ENCODE data around the gene PANX1.
"Not testable (repeated sequence)": the region's sequence is repeated elsewhere in the genome, so short reads cannot be mapped to it uniquely, and the experiment has no call there.

PANX1 gene

GRCh38 chr11:94111241-94111640 lies 17.4 kb upstream of the PANX1 start:
- Histone ChIP-seq H3K9ac (ENCODE audit: low read length) (no peak overlapping the region), H3K36me3 (ENCODE audit: insufficient read depth, low read length) (no peaks in the 10 kb centered on the region), H3K27me3 (ENCODE audit: control insufficient read depth in 1 of 2, insufficient read depth in 2 of 2, low read length in 2 of 2) (no peaks in the 10 kb centered on the region), H3K4me1 (ENCODE audit: insufficient read depth, low read length) (peaks cover 25% of the 10 kb centered on the region), H3K4me3 (ENCODE audit: low read depth in 1 of 2, low read length in 2 of 2) (no peak overlapping the region), H3K9me3 (ENCODE audit: low read length) (no peaks in the 10 kb centered on the region), H3K27ac (ENCODE audit: low read depth, low read length) (no peak overlapping the region)

GRCh38 chr11:94111660-94112059 lies 17.0 kb upstream of the PANX1 start:
- Histone ChIP-seq H3K9me3 (ENCODE audit: low read length) (no peaks in the 10 kb centered on the region), H3K9ac (ENCODE audit: low read length) (no peak overlapping the region), H3K27ac (ENCODE audit: low read depth, low read length) (no peak overlapping the region), H3K4me3 (ENCODE audit: low read depth in 1 of 2, low read length in 2 of 2) (no peak overlapping the region), H3K27me3 (ENCODE audit: control insufficient read depth in 1 of 2, insufficient read depth in 2 of 2, low read length in 2 of 2) (no peaks in the 10 kb centered on the region), H3K36me3 (ENCODE audit: insufficient read depth, low read length) (no peaks in the 10 kb centered on the region), H3K4me1 (ENCODE audit: insufficient read depth, low read length) (peaks cover 29% of the 10 kb centered on the region)

- peaks cover 30% of the 10 kb centered on the region for H3K4me1 ChIP-seq (ENCODE audit: insufficient read depth, low read length)
- no peaks in the 10 kb centered on the region for H3K9me3 ChIP-seq (ENCODE audit: low read length)
- no peaks in the 10 kb centered on the region for H3K36me3 ChIP-seq (ENCODE audit: insufficient read depth, low read length)
- H3K27me3 ChIP-seq (ENCODE audit: control insufficient read depth in 1 of 2, insufficient read depth in 2 of 2, low read length in 2 of 2) = no peaks in the 10 kb centered on the region
- H3K4me3 ChIP-seq (ENCODE audit: low read depth in 1 of 2, low read length in 2 of 2) = no peak overlapping the region
- no peak overlapping the region for H3K9ac ChIP-seq (ENCODE audit: low read length)
- no peak overlapping the region for H3K27ac ChIP-seq (ENCODE audit: low read depth, low read length)
Observed at GRCh38 chr11:94112206-94112953, 16.3 kb upstream of the PANX1 start.

GRCh38 chr11:94117197-94117574 lies 11.5 kb upstream of the PANX1 start:
- no peaks in the 10 kb centered on the region for H3K9me3 ChIP-seq (ENCODE audit: low read length)
- no peak overlapping the region for H3K9ac ChIP-seq (ENCODE audit: low read length)
- no peak overlapping the region for H3K27ac ChIP-seq (ENCODE audit: low read depth, low read length)
- H3K27me3 ChIP-seq (ENCODE audit: control insufficient read depth in 1 of 2, insufficient read depth in 2 of 2, low read length in 2 of 2) = no peaks in the 10 kb centered on the region
- peaks cover 20% of the 10 kb centered on the region for H3K4me1 ChIP-seq (ENCODE audit: insufficient read depth, low read length)
- H3K36me3 ChIP-seq (ENCODE audit: insufficient read depth, low read length) = no peaks in the 10 kb centered on the region
- no peak overlapping the region for H3K4me3 ChIP-seq (ENCODE audit: low read depth in 1 of 2, low read length in 2 of 2)

GRCh38 chr11:94117871-94118270 lies 10.8 kb upstream of the PANX1 start:
- H3K36me3 ChIP-seq (ENCODE audit: insufficient read depth, low read length) = no peaks in the 10 kb centered on the region
- H3K4me3 ChIP-seq (ENCODE audit: low read depth in 1 of 2, low read length in 2 of 2) = no peak overlapping the region
- H3K9ac ChIP-seq (ENCODE audit: low read length) = no peak overlapping the region
- no peaks in the 10 kb centered on the region for H3K9me3 ChIP-seq (ENCODE audit: low read length)
- no peak overlapping the region for H3K27ac ChIP-seq (ENCODE audit: low read depth, low read length)
- peaks cover 13% of the 10 kb centered on the region for H3K4me1 ChIP-seq (ENCODE audit: insufficient read depth, low read length)
- H3K27me3 ChIP-seq (ENCODE audit: control insufficient read depth in 1 of 2, insufficient read depth in 2 of 2, low read length in 2 of 2) = no peaks in the 10 kb centered on the region

GRCh38 chr11:94119676-94120075 lies 9.0 kb upstream of the PANX1 start:
- H3K4me1 ChIP-seq (ENCODE audit: insufficient read depth, low read length); H3K27me3 ChIP-seq (ENCODE audit: control insufficient read depth in 1 of 2, insufficient read depth in 2 of 2, low read length in 2 of 2); H3K36me3 ChIP-seq (ENCODE audit: insufficient read depth, low read length); H3K9me3 ChIP-seq (ENCODE audit: low read length); H3K9ac ChIP-seq (ENCODE audit: low read length); H3K4me3 ChIP-seq (ENCODE audit: low read depth in 1 of 2, low read length in 2 of 2); H3K27ac ChIP-seq (ENCODE audit: low read depth, low read length): not testable (repeated sequence)

GRCh38 chr11:94120516-94120915 lies 8.1 kb upstream of the PANX1 start:
- not testable (repeated sequence) for H3K9ac ChIP-seq (ENCODE audit: low read length); H3K27ac ChIP-seq (ENCODE audit: low read depth, low read length); H3K4me1 ChIP-seq (ENCODE audit: insufficient read depth, low read length); H3K4me3 ChIP-seq (ENCODE audit: low read depth in 1 of 2, low read length in 2 of 2); H3K9me3 ChIP-seq (ENCODE audit: low read length); H3K36me3 ChIP-seq (ENCODE audit: insufficient read depth, low read length); H3K27me3 ChIP-seq (ENCODE audit: control insufficient read depth in 1 of 2, insufficient read depth in 2 of 2, low read length in 2 of 2)

GRCh38 chr11:94120946-94121345 lies 7.7 kb upstream of the PANX1 start:
- Histone ChIP-seq H3K36me3 (ENCODE audit: insufficient read depth, low read length) (no peaks in the 10 kb centered on the region), H3K4me1 (ENCODE audit: insufficient read depth, low read length) (peaks cover 9% of the 10 kb centered on the region), H3K27ac (ENCODE audit: low read depth, low read length) (no peak overlapping the region), H3K27me3 (ENCODE audit: control insufficient read depth in 1 of 2, insufficient read depth in 2 of 2, low read length in 2 of 2) (no peaks in the 10 kb centered on the region), H3K4me3 (ENCODE audit: low read depth in 1 of 2, low read length in 2 of 2) (no peak overlapping the region), H3K9ac (ENCODE audit: low read length) (no peak overlapping the region), H3K9me3 (ENCODE audit: low read length) (no peaks in the 10 kb centered on the region)

GRCh38 chr11:94125407-94126115 lies 3.1 kb upstream of the PANX1 start:
- no peaks in the 10 kb centered on the region for H3K9me3 ChIP-seq (ENCODE audit: low read length)
- no peak overlapping the region for H3K9ac ChIP-seq (ENCODE audit: low read length)
- H3K36me3 ChIP-seq (ENCODE audit: insufficient read depth, low read length) = no peaks in the 10 kb centered on the region
- no peak overlapping the region for H3K4me3 ChIP-seq (ENCODE audit: low read depth in 1 of 2, low read length in 2 of 2)
- peaks cover 23% of the 10 kb centered on the region for H3K4me1 ChIP-seq (ENCODE audit: insufficient read depth, low read length)
- no peaks in the 10 kb centered on the region for H3K27me3 ChIP-seq (ENCODE audit: control insufficient read depth in 1 of 2, insufficient read depth in 2 of 2, low read length in 2 of 2)
- H3K27ac ChIP-seq (ENCODE audit: low read depth, low read length) = no peak overlapping the region

- Histone ChIP-seq H3K4me3 (ENCODE audit: low read depth in 1 of 2, low read length in 2 of 2) (peak overlapping the region; percentile 36 to 90), H3K27me3 (ENCODE audit: control insufficient read depth in 1 of 2, insufficient read depth in 2 of 2, low read length in 2 of 2) (no peaks in the 10 kb centered on the region), H3K4me1 (ENCODE audit: insufficient read depth, low read length) (peaks cover 42% of the 10 kb centered on the region), H3K36me3 (ENCODE audit: insufficient read depth, low read length) (no peaks in the 10 kb centered on the region), H3K27ac (ENCODE audit: low read depth, low read length) (peak overlapping the region; percentile 66), H3K9ac (ENCODE audit: low read length) (peak overlapping the region; percentile 40), H3K9me3 (ENCODE audit: low read length) (no peaks in the 10 kb centered on the region)
Observed at GRCh38 chr11:94127638-94128037, 1.0 kb upstream of the PANX1 start.

- Histone ChIP-seq H3K27ac (ENCODE audit: low read depth, low read length) (peak overlapping the region; percentile 66), H3K9me3 (ENCODE audit: low read length) (no peaks in the 10 kb centered on the region), H3K36me3 (ENCODE audit: insufficient read depth, low read length) (no peaks in the 10 kb centered on the region), H3K9ac (ENCODE audit: low read length) (peak overlapping the region; percentile 40), H3K4me1 (ENCODE audit: insufficient read depth, low read length) (peaks cover 42% of the 10 kb centered on the region), H3K27me3 (ENCODE audit: control insufficient read depth in 1 of 2, insufficient read depth in 2 of 2, low read length in 2 of 2) (no peaks in the 10 kb centered on the region), H3K4me3 (ENCODE audit: low read depth in 1 of 2, low read length in 2 of 2) (peak overlapping the region; percentile 36 to 90)
Observed at GRCh38 chr11:94128291-94128745, 323 bp upstream of the PANX1 start.
